Right kidney (tissue), 1 donor: ENCODE results near the gene HNRNPH3.
A peak's percentile ranks its signal among the peaks of the same experiment; 100 is the strongest.

ENCODE experiments used
- DNase-seq: peaks from one replicate; pipeline ENCODE4 v3.0.0-alpha.2; 2016

HNRNPH3 gene

DNA sequence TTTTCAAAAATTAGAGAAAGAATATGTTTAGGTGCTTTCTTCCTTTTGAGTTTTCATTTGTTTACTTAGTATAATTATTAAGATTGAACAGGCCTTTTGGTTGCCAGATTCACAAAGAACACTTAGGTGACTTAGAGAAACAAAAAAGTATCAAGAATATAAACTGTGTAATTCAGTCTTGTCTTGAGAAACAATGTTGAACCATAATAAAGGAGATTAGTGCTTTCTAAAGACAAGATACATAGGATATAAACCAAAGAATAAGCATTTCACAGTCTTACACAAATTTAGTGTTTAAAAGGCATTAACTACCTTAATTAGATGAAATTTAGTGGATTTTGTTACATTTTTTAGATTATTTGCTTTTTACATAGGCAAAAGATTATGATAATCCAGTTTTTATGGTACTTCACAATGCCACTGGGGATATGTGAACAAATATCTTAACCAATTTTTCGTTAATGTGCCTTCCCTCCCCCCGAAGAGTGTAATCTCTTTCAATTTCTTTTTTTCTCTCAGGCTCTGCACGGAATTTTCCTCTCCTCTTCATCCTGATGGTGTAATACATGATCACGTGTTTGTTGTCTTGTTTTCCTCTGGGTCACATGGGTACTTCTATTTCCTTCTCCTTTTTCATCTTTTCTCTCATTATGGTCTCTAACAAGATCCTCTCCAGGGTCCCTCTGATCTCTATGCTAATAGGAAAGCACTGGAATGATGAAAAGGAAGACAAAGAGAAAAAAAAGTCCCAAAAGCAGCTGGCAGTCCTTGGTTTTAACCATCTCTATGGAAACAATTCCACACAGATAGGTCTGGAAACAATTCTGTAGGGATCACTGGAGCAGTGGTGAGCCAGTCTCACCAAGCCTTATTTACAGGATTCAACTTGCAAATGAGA lies 3.7 kb upstream of the HNRNPH3 start:
- DNase-seq: peak; percentile 28

DNA sequence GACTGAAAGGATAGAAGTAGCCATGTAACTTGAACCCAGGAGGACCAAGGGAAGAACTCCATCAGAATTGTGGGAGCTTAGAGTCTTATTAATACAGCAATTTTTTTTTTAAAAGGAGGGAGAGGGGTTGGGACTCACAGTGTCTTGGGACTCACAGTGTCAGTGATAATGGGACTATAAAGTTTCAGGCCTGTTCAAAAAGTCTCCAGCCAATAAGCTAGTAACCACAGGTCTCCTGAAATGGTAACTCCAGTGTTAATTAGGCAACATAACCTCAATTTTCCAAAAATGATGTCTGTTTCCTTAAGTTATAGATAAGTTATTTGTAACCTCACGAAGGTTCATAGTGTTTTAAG lies 2.4 kb upstream of the HNRNPH3 start:
- DNase-seq: no peak

DNA sequence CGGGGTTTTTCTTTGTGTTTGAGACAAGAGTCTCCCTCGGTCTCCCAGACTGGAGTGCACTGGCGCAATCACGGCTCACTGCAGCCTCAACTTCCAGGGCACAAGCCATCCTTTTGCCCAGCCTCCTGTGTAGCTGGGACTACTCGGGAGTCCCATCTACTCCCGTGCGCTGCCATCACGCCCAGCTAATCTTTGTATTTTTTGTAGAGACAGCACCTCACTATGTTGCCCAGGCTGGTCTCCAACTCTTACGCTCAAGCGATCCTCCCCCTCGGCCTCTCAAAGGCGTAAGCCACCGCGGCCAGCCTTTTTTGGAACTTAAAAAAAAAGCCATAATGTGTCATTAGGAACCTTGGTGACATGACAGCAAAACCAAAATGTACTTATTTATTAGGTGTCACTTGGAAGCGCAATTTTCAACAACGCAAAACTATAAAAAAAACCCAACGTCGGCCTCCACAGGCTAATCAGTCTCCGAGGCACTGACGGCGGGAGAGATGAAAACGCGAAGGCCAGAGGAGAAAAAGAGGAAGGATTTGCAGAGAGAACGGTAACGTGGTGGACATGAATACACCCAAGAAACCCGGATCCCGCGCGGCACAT lies 911 bp upstream of the HNRNPH3 start:
- DNase-seq: no peak

DNA sequence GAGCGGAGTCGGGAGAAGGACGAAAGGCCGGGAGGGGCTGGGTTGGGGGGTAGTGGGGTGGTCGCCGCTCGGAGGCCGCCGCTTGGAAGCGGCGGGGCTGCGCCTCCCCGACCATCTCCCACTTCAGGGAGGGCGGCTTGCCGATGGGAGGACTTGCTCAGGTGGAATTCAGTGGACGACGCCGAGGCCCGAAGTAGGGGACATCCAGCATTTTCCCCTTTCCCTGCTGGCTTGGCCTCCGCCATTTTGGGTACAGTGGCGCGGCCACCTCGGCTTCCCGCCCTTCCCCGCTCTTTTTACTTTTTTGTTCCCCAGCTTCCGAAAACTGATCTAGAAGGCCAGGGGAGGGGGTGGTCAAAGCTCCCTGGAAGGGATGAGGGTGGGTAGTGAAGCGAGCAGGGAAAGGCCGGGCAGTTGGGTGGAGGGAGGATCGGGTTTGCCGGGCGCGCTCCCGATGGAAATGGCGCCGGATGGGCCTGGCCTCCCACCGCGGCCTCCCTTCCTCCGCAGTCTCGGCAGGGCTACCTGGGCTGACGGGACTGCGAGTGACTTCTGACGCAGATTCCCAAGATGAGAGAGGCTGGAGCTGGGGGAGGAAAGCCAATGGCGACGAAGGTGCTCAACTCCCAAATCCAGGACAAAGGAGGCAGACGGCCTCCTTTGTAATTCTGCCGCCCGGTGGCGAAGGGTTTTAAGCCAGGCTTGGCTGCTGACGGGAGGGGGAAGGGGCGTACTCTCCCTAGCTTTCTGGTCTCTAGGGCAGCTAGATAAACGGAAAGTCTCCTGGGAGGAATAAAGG lies 594 bp downstream of the HNRNPH3 start, which contains the start of gene PBLD:
PBLD (minus strand) TSS at position 670 of the 799 bp plus-strand sequence. CDS start 26,084 bp downstream, outside the sequence.
- DNase-seq: peak; percentile 98

DNA sequence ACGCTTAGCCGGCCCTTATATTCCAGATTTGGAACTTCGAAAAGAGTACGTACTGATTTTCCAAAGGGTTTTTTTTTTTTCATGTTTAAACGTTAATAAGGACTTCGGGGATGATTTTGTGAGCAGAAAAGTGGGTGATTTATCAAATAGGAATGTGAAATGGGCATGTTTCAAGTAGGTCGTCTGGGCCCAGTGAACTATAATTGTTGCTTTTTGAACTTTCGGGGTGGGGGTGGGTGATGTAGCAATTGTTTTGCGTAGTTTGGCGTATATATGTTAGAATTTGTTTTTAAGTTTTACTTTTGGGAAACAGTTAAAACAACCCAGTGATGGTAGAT lies 1.2 kb downstream of the HNRNPH3 start:
- DNase-seq: no peak

DNA sequence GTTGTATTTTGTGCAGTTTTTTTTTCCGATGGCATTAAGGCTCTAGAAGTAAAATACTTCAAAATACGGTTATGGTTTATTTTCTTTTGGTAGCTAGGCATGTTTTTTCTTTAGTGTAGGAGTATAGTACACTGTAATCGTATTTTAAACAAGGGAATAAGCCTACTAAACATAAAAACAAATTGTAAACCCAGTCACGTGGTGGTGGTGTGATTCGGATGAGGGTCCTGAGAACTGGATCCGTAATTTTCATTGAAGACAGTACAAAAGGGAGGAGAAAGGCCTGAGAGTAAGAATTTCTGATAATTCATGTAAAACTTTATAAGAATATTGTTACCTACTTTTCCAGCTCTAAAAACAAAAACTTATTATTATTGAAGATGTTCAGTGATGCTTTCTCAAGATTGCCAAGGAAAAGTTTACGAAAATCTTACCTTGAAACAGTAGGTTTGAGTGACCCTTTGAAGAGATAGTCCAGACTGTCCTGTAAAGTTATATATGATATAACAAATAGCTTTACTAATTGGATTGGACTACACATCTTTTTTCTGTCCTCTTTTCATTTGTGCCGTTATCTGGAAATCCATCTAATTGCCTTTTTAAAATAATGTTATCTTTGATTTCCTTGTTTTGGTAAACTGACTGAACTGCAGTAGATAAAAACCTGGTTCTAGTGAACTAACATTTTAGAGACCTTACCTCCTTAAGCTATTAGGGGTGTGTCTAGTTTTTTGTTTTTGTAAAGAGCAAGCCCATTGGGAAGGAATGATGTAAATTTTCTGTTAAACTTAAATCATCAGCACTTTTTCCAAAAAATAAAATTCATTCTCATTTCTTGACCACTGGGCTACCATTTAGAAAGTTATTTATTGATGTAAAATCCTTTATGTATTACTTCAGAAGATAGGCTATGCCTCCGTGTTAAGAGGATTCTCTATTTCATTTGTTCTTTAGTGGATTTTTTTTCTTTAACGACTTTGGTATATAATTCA lies 1.9 kb downstream of the HNRNPH3 start:
- DNase-seq: peak; percentile 8

DNA sequence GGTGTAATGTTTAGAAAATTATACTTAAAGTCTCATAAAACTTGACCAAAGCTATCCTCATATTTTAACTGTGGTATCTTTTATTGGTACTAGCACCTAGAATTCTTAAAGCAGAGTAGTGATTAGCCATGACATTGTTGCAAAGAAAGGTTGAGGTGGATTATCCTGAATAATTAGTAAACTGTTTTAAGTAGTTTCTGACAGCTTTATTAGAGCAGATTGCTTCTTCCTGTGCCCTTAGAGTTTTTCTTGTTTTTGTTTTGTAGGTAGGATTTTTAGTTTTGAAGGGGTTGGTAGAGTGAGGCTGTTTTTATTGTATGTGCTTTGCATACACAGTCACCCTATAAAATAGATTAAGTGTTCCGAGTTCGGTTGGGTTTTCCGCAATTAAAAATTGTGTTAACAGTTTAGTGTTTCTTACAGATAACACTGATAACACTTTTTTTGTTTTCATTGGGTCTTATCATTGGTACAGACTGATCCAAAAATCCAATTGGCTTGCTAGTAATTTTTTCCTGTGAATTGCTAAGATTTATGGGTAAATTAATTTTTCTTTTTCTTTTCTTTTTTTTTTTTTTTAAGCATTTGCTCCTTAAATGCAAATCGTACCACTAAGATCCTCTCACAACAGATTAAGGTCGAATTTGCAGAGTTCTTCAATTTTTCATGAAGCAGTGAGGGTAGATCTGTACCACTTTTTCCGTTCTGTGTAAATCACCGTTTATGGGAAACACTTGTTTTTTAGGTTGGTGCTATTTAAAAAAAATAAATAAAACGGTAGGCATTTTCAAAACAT lies 3.0 kb downstream of the HNRNPH3 start:
- DNase-seq: no peak

DNA sequence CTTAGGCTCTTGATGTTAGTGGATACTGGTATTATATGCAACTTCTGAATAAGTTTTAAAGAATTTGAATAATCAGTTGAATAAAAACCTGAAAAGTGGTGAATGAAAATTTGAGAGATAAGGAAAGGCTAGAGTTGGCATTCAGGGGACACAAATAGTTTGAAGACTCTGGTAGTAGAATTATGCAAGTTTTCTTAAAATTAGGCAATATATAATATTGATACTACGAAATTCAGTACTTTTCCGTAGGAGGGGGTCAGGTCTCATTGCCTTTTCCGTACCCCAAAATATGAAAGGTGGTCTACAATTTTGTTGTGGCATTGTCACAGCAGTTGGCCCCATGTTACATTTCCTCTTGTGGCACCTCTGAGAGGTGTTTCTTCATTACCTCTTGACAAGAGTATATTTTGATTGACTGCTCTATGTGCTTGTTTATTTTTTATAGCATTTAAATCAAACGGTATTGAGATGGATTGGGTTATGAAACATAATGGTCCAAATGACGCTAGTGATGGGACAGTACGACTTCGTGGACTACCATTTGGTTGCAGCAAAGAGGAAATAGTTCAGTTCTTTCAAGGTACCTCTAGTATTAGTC lies 5.0 kb downstream of the HNRNPH3 start:
- DNase-seq: no peak

DNA sequence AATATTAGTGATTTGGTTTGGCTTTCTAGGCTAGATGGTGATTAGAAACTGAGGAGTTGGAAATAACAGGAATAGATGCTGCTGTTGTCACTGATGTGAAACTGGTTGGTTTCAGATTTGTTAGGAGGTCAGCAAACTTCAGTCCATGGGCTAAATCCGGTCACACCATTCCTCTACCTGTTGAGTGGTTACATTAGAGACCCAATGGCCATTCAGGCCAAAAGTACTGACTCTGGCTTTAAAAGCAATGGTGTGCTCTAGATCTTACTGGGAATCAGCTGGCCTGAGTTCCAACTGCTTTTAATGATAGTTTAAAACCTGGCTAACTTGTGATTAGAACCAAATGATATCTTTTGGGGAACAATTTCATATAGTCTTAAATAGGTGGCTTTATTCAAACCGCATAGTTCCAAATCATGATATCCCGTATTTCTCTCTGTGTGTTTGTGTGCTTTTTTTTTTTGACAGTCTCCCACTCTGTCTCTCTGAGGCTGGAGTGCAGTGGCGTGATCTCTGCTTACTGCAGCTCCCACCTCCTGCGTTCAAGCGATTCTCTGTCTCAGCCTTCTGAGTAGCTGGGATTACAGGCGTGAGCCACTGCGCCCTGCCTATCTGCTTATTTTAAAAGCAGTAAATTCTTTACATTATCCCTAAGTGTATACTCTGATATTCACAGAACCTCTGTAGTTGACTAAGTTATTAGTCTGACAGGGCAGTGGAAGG lies 8.7 kb downstream of the HNRNPH3 start:
- DNase-seq: no peak

DNA sequence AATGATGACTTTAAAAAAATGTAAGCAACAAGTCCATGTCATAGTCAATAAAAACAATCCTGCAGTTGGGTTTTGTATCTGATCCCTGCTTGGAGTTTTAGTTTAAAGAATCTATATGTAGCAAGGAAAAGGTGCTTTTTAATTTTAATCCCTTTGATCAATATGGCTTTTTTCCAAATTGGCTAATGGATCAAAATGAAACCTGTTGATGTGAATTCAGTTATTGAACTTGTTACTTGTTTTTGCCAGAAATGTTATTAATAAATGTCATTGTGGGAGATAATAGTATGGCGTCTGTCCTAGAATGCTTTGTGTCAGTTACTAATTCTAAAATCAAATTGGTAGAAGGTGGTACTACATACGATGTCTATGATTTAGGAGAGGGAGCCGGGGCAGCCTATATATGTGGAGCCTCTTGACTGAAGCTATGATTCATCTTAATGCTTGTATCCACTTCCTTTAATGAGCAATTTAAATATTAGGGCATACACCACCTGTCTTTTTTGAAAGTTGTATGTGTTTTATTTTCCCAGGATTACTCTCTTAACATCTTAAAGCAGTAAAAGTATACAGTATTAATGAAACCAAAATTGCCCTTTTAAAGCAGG lies 11.1 kb downstream of the HNRNPH3 start:
- DNase-seq: no peak

DNA sequence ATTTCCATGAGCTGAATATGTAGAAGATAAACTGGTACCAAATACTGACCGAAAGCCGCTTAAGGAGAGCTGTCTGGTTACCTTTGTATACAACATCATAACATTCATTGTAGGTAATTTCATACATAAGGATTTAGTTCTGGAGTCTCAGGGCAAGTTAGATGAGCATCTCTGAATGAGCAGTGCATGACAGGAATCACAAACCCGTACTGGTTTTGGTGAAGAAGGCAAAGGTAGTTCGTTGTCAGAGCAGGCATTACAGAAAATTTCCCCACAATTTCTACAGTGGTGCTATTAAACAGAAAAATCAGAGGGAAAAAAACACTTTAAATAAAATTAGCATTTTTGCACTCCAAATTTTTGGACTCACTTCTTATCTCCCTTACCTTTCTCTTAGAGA lies 13.8 kb downstream of the HNRNPH3 start:
- no peak for DNase-seq

DNA sequence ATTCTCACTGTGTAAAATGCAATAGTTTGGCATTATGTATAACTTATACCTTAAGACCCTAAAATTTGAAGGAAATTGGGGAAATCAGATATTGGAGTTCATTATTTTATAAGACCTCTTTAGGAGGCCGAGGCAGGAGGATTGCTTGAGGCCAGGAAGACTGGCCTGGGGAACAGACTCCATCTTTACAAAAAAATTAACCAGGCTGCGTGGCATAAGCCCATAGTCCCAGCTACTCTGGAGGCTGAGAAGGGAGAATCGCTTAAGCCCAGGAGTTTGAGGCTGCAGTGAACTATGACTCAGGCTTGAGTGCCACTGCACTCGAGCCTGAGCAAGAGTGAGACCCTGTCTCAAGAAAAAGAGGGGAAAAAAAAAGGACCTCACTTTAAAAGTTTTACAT lies 14.9 kb downstream of the HNRNPH3 start:
- DNase-seq: no peak

DNA sequence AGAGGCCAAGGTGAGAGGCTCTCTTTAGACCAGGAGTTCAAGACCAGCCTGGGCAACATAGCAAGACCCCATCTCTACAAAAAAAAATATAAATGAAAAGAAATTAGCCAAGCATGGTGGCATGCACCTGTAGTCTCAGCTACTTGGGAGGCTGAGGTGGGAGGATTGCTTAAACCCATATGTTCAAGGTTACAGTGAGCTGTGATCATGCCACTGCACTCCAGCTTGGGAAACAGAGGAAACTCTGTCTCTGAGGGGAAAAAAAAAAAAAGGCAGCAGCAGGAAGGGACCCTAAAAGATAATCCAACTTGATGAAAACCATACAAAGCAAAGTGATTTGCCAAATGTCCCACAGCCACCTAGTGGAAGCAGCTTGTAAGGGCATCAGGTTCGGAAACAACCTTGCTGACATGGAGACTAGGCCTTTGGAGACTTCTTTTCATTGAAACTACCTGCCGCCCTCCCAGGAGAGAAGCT lies 16.4 kb downstream of the HNRNPH3 start:
- no peak for DNase-seq

DNA sequence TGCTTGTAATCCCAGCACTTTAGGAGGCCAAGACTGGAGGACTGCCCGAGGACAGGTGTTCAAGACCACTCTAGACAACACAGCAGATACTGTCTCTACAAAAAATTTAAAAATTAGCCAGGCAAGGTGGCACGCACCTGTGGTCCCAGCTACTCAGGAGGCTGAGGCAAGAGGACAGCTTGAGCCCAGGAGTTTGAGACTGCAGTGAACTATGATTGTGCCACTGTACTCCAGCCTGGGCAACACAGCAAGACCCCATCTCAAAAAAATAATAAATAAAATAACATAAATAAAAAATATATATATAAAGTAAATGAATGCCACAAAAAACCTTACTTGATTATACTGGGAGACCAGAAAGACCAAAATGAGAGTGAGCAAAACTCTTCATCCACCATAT lies 21.7 kb downstream of the HNRNPH3 start:
- DNase-seq: no peak

DNA sequence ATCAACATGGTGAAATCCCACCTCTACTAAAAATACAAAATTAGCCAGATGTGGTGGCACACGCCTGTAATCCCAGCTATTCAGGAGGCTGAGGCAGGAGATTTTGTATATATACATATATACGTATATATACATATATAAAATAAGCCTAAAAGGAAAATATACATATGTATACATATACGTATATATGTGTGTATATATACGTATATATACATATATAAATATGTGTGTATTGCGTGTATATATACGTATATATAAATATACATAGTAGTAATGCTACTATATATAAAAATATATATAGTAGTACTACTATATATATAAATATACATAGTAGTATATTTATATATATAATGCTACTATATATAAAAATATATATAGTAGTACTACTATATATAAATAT lies 27.3 kb downstream of the HNRNPH3 start:
- no peak for DNase-seq

DNA sequence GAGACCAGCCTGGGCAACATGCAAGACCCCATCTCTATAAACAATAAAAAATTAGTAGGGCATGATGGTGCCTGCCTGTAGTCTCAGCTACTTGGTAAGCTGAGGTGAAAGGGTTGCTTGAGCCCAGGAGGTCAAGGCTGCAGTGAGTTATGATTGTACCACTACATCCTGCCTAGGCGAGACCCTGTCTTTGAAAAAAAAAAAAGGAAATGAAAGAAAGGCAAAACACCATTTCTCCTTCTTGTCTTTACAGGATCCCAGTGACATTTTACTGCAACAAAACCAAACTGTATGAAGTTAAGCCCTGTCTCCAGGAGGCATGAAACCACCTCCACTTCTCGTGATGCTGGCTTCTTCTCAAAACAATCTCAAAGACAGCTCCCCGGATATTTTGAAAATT lies 30.7 kb downstream of the HNRNPH3 start:
- no peak for DNase-seq

DNA sequence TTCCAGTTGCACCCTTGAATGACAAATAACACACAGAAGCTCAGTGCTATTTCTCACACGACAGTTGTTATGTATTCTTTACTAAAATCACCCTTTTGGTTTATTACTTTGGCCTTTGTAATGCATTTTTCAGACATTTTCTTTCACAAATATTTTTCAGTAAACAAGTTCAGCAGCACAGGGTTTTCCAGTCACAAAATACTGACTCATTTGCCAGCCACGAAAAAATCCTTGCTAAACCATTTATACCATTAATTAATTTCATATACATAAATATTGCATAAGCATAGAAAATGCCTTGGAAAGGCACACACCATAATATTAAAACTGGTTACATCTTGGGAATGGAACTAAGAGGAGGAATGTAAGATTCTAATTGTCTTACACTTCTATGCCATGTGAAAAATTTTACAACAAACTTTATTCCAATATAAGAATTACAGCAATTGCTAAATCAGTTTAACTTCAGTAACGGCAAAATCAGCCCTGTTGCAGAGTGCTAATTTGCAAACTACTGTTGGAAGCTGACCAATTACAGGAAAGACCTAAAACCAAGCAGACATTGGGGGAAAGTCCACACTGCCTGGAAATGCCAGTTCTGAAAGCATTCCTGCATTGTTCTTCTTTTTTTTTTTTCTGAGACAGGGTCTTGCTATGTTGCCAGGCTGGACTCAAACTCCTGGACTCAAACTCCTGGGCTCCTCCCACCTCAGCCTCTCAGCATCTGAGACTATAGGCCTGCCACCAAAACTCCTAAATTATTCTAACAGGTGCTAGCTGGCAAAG lies 32.4 kb downstream of the HNRNPH3 start:
- no peak for DNase-seq

DNA sequence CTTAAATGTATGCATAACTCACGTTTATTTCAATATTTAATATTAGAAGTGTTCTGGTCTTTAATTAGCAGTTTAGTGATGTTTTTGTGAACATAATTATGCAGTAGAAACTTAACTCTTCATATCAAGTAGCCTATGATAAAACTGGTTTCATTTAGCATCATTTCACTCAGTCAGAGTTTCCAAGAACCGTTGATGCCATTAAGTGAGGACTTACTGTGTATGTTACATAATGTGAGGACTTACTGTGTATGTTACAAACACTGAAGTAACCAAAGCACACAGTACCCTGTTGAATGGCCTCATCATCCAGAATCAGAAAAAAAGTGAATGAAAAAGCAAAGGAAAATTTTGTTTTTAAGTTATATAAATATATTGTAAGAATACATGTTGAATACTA lies 33.7 kb downstream of the HNRNPH3 start:
- no peak for DNase-seq

DNA sequence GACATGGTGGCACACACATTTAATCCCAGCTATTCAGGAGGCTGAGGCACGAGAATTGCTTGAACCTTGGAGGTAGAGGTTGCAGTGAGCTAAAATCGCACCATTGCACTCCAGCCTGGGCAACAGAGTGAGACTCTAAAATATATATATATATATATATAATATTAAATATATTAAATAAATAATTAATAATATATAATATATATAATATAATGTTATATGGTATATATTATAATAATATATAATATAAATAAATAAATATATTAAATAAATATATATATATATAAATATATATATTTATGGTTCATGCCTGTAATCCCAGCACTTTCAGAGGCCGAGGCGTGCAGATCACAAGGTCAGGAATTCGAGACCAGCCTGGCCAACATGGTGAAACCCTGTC lies 34.7 kb downstream of the HNRNPH3 start:
- no peak for DNase-seq
